Testis (tissue), 2 donors: Measurements from ENCODE around the gene VKORC1L1.

Experiments
- POLR2A ChIP-seq: fragments of 450-650 bp; IDR thresholded peaks from one replicate; pipeline ENCODE4 v1.6.1; 2017; ENCODE audit warnings: antibody characterized with exemption, mild to moderate bottlenecking, moderate library complexity
- TF ChIP-seq, protein P1 (sequence below), 3 experiments: fragments of 450-650 bp in 2 of 3; fragments of 200-600 bp in 1 of 3; sonication (generic) in 1 of 3; IDR thresholded peaks; one replicate each; pipeline ENCODE4 v1.5.1; 2016 to 2019; ENCODE audit warnings: antibody characterized with exemption in 3 of 3, mild to moderate bottlenecking in 2 of 3, moderate library complexity in 1 of 3

- TF ChIP-seq POLR2A: no peak
- TF ChIP-seq, protein P1, sequence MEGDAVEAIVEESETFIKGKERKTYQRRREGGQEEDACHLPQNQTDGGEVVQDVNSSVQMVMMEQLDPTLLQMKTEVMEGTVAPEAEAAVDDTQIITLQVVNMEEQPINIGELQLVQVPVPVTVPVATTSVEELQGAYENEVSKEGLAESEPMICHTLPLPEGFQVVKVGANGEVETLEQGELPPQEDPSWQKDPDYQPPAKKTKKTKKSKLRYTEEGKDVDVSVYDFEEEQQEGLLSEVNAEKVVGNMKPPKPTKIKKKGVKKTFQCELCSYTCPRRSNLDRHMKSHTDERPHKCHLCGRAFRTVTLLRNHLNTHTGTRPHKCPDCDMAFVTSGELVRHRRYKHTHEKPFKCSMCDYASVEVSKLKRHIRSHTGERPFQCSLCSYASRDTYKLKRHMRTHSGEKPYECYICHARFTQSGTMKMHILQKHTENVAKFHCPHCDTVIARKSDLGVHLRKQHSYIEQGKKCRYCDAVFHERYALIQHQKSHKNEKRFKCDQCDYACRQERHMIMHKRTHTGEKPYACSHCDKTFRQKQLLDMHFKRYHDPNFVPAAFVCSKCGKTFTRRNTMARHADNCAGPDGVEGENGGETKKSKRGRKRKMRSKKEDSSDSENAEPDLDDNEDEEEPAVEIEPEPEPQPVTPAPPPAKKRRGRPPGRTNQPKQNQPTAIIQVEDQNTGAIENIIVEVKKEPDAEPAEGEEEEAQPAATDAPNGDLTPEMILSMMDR (IDR thresholded peaks at IDR 0.05): no peak
Measured at GRCh38 chr7:65974191-65974801, 101.4 kb downstream of the VKORC1L1 start.
